ENCODE measurements around the gene MTUS2. TPM values are rescaled to one million over a fixed set of nuclear protein-coding genes. Genes with fewer than 3 reads are reported as not detected.

The MTUS2 gene
- total RNA-seq, 1 donor from 2014 or later: 0.41 TPM

DNA sequence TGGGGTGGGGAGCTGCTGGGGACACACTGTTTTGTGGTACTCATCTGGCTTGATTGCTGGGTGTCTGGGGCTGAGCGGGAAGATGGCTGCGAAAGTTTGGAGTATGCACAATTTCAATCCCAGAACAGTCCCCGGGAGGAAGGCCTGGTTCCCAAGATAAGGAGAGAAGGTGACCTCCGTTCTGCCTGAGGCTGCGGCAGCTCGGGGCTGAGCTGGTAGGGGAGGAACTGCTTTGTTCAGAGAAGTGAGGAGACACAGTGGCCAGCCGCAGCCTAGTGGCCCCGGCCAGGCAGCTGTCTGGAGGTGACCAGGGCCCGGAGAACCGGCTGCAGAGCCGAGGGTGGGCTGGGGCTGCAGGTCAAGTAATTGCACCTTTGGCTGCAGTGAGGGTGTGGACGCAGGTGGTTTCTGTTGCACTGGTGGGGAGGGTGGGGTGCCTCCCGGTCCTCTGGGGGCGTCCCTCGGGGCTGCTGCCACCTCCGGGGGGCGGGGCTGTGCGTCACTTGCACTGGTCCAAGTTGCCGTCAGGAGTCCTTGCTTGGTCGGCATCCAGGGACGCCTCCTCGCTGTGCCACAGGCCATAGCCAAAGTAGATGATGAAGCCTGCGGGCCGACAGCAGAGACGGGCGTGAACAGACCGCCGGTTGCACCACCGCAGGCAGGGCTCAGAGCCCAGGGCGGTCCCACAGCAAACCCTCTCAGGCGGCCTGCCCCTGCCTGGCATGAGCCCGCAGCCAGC lies 694.0 kb downstream of the MTUS2 start:
- Histone ChIP-seq H3K27ac (no peak overlapping the region), H3K4me1 (no peaks in the 10 kb centered on the region), H3K36me3 (peaks cover 29% of the 10 kb centered on the region), H3K27me3 (no peaks in the 10 kb centered on the region), H3K4me3 (no peak overlapping the region), H3K9me3 (no peaks in the 10 kb centered on the region)
- DNase-seq (peak; percentile 58), ATAC-seq (no peak)
- TF ChIP-seq, protein P1, sequence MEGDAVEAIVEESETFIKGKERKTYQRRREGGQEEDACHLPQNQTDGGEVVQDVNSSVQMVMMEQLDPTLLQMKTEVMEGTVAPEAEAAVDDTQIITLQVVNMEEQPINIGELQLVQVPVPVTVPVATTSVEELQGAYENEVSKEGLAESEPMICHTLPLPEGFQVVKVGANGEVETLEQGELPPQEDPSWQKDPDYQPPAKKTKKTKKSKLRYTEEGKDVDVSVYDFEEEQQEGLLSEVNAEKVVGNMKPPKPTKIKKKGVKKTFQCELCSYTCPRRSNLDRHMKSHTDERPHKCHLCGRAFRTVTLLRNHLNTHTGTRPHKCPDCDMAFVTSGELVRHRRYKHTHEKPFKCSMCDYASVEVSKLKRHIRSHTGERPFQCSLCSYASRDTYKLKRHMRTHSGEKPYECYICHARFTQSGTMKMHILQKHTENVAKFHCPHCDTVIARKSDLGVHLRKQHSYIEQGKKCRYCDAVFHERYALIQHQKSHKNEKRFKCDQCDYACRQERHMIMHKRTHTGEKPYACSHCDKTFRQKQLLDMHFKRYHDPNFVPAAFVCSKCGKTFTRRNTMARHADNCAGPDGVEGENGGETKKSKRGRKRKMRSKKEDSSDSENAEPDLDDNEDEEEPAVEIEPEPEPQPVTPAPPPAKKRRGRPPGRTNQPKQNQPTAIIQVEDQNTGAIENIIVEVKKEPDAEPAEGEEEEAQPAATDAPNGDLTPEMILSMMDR (IDR thresholded peaks at IDR 0.05): no peak
- intact Hi-C loops (cut with DNase I): no loop called here

DNA sequence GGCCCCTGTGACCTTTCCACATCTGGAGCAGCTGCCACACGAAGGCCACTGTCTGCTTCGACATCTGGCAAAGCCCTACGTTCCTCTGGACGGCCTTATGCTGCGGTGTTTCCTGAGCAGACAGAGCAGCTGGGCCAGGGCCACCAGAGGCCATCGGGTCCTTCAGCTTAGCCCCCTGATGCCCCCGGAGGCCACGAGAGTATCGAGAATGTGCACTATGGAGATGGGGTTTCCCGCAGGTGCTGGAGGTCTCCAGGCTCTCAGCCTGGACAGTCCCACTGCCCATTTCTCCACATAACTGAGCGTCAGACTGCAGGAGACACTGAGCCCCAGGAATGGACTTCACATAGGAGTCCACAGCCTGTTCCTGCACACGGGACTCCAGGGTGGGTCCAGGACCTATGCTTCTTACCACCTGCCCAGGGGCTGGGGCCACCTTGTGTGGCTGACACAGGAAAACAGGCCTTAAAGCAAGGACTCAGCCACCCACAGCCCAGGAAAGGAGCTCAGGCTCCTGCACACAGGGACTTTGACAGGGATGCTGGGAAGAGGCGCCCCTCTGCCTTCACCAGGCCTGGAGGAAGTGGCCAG lies 694.7 kb downstream of the MTUS2 start:
- TF ChIP-seq, protein P1 (IDR thresholded peaks at IDR 0.05): no peak
- no peak for ATAC-seq
- H3K4me1 ChIP-seq: no peaks in the 10 kb centered on the region
- H3K36me3 ChIP-seq: peaks cover 29% of the 10 kb centered on the region
- intact Hi-C loops (cut with DNase I): no loop called here
- H3K4me3 ChIP-seq: no peak overlapping the region
- peak; percentile 41 for DNase-seq
- H3K9me3 ChIP-seq: no peaks in the 10 kb centered on the region
- H3K27me3 ChIP-seq: no peaks in the 10 kb centered on the region
- no peak overlapping the region for H3K27ac ChIP-seq

DNA sequence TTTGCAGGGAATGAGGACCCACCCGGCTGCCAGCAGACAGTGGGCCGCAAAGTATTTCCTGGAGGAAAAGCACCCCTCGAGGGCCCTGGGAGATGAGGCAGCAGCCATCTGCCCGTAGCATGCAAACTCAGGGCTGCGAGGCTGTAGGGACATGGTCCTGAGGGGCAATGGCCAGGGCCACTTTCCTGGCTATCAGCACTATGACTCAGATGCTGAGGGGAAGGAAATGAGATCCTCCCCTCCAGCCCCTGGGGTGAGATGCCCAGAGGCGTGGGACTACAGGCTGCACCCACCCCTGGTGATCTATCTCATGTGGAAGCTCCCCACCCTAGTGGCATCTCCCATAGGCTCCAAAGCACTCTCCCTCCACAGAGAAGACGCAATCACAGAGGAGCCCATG lies 695.2 kb downstream of the MTUS2 start:
- H3K27me3 ChIP-seq: no peaks in the 10 kb centered on the region
- TF ChIP-seq, protein P1 (IDR thresholded peaks at IDR 0.05): no peak
- H3K36me3 ChIP-seq: peaks cover 29% of the 10 kb centered on the region
- H3K27ac ChIP-seq: no peak overlapping the region
- no peaks in the 10 kb centered on the region for H3K9me3 ChIP-seq
- H3K4me1 ChIP-seq: no peaks in the 10 kb centered on the region
- ATAC-seq (no peak), DNase-seq (no peak)
- H3K4me3 ChIP-seq: no peak overlapping the region
- intact Hi-C loops (cut with DNase I): no loop called here

DNA sequence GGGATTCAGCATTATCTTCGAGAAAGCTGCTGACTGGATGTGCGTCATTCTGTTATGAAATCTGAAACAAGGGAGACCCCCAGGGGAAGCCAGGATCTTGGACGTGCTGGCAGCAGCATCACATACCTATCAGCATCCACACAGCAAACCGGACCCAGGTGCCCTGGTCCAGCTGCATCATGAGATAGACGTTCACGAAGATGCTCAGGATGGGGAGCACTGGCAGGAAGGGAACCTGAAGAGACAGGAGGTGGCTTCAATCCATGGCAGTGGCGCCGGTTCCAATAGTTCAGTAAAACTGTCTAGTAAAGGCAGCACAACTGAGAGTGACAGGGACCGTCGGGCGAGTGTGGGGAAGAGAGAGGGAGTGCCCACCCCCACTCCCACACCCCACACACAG lies 695.9 kb downstream of the MTUS2 start:
- intact Hi-C loops (cut with DNase I): no loop called here

DNA sequence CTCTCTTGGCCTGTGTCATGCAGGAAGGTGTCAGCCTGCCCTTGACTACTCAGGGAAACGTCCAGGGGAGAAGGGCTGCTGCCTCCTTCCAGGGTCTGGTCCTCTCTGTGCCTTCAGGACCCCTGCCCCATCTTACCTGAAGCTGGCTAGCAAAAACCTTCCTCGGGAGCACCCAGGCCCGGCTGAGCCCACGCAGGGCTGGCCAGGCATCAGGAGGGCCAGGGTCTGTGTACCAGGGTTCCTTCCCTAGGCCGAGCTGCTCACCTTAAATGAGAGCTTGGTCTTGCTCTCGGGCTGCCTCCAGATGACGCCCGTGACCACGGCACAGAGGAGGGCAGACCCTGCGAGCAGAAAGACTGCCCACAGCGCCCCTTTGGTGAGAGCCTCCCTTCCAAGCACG lies 696.7 kb downstream of the MTUS2 start:
- no peak for ATAC-seq
- peaks cover 32% of the 10 kb centered on the region for H3K36me3 ChIP-seq
- no peaks in the 10 kb centered on the region for H3K4me1 ChIP-seq
- H3K27me3 ChIP-seq: no peaks in the 10 kb centered on the region
- no peaks in the 10 kb centered on the region for H3K9me3 ChIP-seq
- intact Hi-C loops (cut with DNase I): no loop called here
- TF ChIP-seq, protein P1 (IDR thresholded peaks at IDR 0.05): no peak
- H3K4me3 ChIP-seq: no peak overlapping the region
- DNase-seq: peak; percentile 30
- H3K27ac ChIP-seq: no peak overlapping the region

More for the DNA sequence above, 695.9 kb downstream of the MTUS2 start:
- TF ChIP-seq, protein P1 (IDR thresholded peaks at IDR 0.05): no peak
- no peak for DNase-seq
- H3K36me3 ChIP-seq: peaks cover 29% of the 10 kb centered on the region
- no peak overlapping the region for H3K27ac ChIP-seq
- H3K4me1 ChIP-seq: no peaks in the 10 kb centered on the region
- ATAC-seq: no peak
- H3K27me3 ChIP-seq: no peaks in the 10 kb centered on the region
- no peaks in the 10 kb centered on the region for H3K9me3 ChIP-seq
- no peak overlapping the region for H3K4me3 ChIP-seq
